GM12892 (cell line): Measurements from ENCODE around the gene DNAJC19.

Source experiments
- POLR2A ChIP-seq: IDR thresholded peaks from 2 replicates; pipeline ENCODE4 v1.6.1; 2011; ENCODE audit warnings: low read depth, low read length, control low read depth
- TAF1 ChIP-seq: IDR thresholded peaks from 2 replicates; pipeline ENCODE4 v1.6.1; 2011; ENCODE audit warnings: low read depth, mild to moderate bottlenecking, control low read depth, low read length, borderline replicate concordance

DNA sequence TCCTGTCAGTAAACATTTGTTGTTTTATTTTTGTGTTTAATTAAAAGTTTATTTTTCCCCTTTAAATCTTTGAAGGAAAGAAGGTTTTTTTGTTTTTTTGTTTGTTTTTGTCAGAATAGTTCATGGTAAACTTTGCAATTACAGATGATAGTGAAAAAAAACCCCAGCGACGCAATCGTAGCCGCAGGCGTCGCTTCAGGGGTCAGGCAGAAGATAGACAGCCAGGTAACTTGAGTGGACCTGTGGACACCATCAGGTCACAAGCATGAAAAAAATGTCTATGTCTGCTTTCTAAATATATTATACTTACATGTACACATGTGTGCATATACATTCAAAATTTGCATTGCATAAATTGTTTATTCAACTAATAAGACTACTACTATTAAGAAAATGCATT lies 18.6 kb downstream of the DNAJC19 start:
- TF ChIP-seq TAF1 (no peak), POLR2A (no peak)
